LHCN-M2 (cell line): ENCODE measurements around the gene SCN7A. TPM values are rescaled to one million over a fixed set of nuclear protein-coding genes. Genes with fewer than 3 reads are reported as not detected.
"Not testable (repeated sequence)": the region's sequence is repeated elsewhere in the genome, so short reads cannot be mapped to it uniquely, and the experiment has no call there.

Experiments
- DNase-seq: peaks from one replicate; pipeline ENCODE4 v3.0.0-alpha.2; 2012; ENCODE audit warnings: low read depth
- total RNA-seq: library from RNA; depleted of rRNA; stranded (reverse); fragments of >200 nt; gene quantifications from 2 replicates; pipeline ENCODE4 v1.2.3, GENCODE V29; 2014; rRNA removed

The SCN7A gene
- total RNA-seq, 1 experiment from 2014 or later: 0.06 TPM

DNA sequence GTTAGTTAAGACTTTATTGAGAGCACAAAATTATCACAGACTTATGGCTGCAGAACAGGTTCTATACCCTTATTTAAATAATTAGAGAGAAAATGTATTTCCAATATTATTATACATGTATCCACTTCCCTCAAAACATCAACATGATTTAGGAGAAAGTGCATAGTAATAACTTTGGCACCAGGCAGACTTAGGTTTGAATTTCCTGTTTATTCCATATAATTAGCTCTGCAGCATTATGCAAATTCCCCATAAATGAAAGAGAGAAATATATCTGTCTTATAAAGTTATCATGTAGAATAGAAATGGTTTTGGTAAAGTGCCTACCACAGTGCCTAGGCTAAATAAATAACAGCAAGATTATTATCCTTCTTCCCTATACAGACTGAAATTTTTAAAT is 133.6 kb downstream of the SCN7A start:
- DNase-seq: no peak

DNA sequence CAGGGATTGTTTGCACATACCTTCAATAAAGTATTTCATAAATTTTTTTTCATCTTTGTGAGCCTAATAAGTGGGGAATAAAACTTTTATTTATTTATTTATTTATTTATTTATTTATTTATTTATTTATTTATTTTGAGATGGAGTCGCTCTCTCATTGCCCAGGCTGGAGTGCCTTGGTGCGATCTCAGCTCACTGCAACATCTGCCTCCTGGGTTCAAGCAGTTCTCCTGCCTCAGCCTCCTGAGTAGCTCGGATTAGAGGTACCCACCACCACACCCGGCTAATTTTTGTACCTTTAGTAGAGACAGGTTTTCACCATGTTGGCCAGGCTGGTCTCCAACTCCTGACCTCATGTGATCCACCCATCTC is 136.1 kb downstream of the SCN7A start:
- DNase-seq: not testable (repeated sequence)

DNA sequence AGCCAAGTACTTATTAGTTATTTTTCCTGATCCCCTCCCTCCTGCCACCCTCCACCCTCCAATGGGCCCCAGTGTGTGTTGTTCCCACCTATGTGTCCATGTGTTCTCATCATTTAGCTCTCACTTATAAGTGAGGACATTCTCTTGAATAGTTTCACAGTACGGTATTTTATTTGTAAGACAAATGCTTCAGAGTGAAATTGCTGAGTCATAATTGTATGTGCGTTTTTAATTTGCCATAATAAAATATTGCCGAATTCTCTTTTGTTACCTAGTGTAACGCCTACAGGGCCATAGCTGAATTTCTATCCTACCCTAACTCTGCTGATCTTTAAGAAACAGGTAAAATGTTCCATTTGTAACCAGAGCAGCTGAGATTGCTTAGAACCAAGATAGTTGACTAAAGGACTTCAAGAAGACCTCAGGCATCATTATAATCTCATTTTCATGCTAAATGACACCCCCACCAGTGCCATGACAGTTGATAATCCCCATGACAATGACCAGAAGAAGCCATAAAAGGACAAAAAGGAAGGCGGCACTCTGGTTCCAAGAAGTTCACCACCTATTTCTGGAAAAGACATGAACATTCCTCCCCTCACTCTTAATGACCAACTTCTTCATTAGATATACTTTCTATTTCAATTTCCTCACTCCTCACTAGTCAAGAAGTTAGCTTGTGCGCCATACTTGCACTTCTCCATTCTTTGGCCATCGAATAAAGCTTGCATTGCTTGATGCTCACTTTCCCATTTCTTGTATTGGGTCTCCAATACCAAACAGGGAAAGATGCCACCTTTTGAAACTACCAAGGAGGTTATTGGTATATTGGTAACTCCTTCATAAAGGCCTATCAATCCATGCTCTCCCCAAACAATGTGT is 136.7 kb downstream of the SCN7A start:
- no peak for DNase-seq

Other genes with a start within 250 kb of the SCN7A start
- gene SCN9A, start 118.3 kb downstream of the SCN7A start, total RNA-seq: 0.45 and 1.1 TPM in 2 replicates